Gastroesophageal sphincter (tissue), 3 donors: ENCODE data around the gene WDR70.

ENCODE experiments used
- CTCF ChIP-seq, 4 experiments: fragments of 200-600 bp in 2 of 4; fragments of 450-650 bp in 2 of 4; sonication (generic) in 1 of 4; IDR thresholded peaks; one replicate each; pipeline ENCODE4 v1.5.1; 2017 to 2019; ENCODE audit warnings: antibody characterized with exemption in 4 of 4, mild to moderate bottlenecking in 2 of 4, moderate library complexity in 2 of 4
- POLR2A ChIP-seq, 2 donors: fragments of 450-650 bp; IDR thresholded peaks; one replicate each; pipeline ENCODE4 v1.6.1; 2017; ENCODE audit warnings: antibody characterized with exemption in 2 of 2, mild to moderate bottlenecking in 2 of 2, moderate library complexity in 1 of 2

- no peak for TF ChIP-seq POLR2A (IDR thresholded peaks at IDR 0.05)
- TF ChIP-seq CTCF (IDR thresholded peaks at IDR 0.05) = no peak
Observed at GRCh38 chr5:37539459-37539858, 160.3 kb downstream of the WDR70 start.
